ENCODE data around the gene GLI1.

DNA sequence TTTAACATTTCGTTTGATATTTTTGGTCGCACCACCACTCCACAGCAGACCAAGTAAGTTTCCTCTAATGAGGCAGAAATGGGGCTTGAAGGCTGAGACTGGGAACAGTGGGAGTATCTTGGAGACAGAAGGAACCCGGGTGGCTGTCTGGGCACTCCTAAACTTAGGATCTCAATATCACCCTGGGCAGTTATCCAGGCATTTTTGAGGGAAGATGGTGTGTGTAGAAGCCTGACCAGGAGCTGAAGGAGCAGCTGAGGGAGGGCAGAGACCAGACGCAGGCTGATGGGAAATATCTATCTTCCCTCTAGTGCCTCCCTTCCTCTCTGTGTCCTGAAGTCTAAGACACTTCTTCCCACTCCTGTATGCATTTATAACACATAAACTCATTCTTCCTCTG is 39.0 kb downstream of the GLI1 start:
- TF ChIP-seq, protein P1, sequence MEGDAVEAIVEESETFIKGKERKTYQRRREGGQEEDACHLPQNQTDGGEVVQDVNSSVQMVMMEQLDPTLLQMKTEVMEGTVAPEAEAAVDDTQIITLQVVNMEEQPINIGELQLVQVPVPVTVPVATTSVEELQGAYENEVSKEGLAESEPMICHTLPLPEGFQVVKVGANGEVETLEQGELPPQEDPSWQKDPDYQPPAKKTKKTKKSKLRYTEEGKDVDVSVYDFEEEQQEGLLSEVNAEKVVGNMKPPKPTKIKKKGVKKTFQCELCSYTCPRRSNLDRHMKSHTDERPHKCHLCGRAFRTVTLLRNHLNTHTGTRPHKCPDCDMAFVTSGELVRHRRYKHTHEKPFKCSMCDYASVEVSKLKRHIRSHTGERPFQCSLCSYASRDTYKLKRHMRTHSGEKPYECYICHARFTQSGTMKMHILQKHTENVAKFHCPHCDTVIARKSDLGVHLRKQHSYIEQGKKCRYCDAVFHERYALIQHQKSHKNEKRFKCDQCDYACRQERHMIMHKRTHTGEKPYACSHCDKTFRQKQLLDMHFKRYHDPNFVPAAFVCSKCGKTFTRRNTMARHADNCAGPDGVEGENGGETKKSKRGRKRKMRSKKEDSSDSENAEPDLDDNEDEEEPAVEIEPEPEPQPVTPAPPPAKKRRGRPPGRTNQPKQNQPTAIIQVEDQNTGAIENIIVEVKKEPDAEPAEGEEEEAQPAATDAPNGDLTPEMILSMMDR (IDR thresholded peaks at IDR 0.05; ENCODE audit: insufficient read depth, low read length, poor library complexity, severe bottlenecking), result no peak
- no peak for TF ChIP-seq EZH2phosphoT487 (conservative IDR thresholded peaks at IDR 0.05; ENCODE audit: low read length)
